GM12872 (cell line): ENCODE data around the gene ADGRB2.

Experiments used
- CTCF ChIP-seq: IDR thresholded peaks from 3 replicates; pipeline ENCODE4 v1.5.1; 2011; ENCODE audit warnings: low read depth, mild to moderate bottlenecking, low read length, moderate library complexity; ENCODE audit not compliant: insufficient read depth

ADGRB2 gene

DNA sequence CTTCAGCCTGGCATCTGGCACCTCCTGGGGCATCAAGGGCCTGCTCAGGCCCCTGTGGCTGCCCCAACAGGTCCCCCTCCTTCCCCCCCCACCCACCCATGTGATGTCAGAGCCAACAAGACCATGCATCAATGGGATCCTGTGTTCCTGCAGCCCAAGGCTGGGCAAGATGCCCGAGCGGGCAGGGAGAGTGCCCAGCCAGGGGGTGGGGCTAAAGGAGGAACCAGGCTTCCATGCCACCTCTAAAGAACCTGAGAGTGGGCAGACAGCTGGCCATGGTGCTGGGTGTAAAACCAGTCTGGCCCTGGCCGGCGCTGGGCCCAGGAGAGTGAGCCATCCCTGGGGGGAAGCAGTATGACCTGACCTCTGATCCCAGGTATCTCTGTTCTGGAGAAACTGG lies 67.9 kb downstream of the ADGRB2 start:
- TF ChIP-seq CTCF: no peak

DNA sequence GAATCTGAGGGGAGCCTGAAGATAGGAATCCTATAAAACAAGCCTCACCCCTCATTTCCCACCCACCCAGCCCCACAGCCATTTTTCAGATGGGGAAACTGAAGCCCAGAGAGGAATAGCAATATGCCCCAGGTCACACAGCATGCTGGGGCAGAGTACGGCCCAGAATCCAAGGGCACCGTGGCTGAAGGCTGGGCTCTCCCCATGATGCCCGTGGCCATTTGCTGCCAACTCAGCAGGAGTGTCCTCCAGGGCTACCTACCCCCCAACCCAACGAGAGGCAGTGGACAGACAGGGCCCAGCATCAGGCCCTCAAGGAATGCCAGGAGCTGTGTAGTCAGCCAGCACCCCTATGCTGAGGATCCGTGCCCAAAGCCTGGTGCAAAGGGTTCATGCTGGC lies 68.8 kb downstream of the ADGRB2 start:
- TF ChIP-seq CTCF: no peak

- no peak for TF ChIP-seq CTCF
Observed at GRCh38 chr1:31694964-31695313, 69.2 kb downstream of the ADGRB2 start.

- no peak for TF ChIP-seq CTCF
Observed at GRCh38 chr1:31694069-31694963, 69.8 kb downstream of the ADGRB2 start.

- no peak for TF ChIP-seq CTCF
Observed at GRCh38 chr1:31693231-31693630, 70.9 kb downstream of the ADGRB2 start.

DNA sequence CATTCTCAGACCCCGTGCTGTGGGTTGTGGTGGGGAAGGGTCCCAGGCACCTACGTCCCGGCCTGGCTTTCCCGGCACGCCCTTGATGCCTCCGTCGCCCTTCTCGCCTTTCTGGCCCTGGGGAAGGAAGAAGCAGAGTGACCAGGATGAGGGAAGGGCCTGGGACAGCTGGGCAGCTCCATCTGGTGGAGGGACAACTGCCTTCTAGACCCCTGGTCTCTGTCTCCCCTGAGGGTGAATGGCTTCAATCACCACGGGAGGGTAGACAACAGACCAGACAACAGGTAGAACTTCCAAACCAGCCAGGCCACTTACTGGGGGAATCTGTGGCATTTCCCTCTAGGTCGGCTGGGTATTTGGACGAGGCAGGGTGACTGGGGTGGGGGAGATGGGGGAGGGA lies 72.2 kb downstream of the ADGRB2 start:
- no peak for TF ChIP-seq CTCF

GRCh38 chr1:31691446-31691845 lies 72.7 kb downstream of the ADGRB2 start:
- TF ChIP-seq CTCF: no peak
